ENCODE results near the gene DHCR7. TPM values are rescaled to one million over a fixed set of nuclear protein-coding genes. Genes with fewer than 3 reads are reported as not detected.

Gene DHCR7
- total RNA-seq (2022) (185 and 211 TPM in 2 replicates), Bru-seq, nascent RNA (percentile 73 among the genes with signal in this experiment), BruChase-seq, experiment 1, labeled RNA remaining after a 6-hour chase (percentile 93 among the genes with signal in this experiment), BruChase-seq, experiment 2, labeled RNA remaining after a 2-hour chase (percentile 88 among the genes with signal in this experiment)
- long read RNA-seq, transcript DHCR7-201 (9 exons, 2,666 nt) = major isoform, 271 of 330 reads
- long read RNA-seq, partial matches to known transcripts = 16 of 330 reads
- long read RNA-seq, other reads (novel, unspliced or antisense) = 39 of 330 reads

GRCh38 chr11:71448257-71449171, at the start of gene DHCR7:
DHCR7 (minus strand) TSS chr11:71448393; CDS start chr11:71444952, 3,441 bp downstream.
- TF ChIP-seq, protein P1, sequence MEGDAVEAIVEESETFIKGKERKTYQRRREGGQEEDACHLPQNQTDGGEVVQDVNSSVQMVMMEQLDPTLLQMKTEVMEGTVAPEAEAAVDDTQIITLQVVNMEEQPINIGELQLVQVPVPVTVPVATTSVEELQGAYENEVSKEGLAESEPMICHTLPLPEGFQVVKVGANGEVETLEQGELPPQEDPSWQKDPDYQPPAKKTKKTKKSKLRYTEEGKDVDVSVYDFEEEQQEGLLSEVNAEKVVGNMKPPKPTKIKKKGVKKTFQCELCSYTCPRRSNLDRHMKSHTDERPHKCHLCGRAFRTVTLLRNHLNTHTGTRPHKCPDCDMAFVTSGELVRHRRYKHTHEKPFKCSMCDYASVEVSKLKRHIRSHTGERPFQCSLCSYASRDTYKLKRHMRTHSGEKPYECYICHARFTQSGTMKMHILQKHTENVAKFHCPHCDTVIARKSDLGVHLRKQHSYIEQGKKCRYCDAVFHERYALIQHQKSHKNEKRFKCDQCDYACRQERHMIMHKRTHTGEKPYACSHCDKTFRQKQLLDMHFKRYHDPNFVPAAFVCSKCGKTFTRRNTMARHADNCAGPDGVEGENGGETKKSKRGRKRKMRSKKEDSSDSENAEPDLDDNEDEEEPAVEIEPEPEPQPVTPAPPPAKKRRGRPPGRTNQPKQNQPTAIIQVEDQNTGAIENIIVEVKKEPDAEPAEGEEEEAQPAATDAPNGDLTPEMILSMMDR (IDR thresholded peaks at IDR 0.05; ENCODE audit: unreplicated experiment) = no peak
- intact Hi-C loops (cut with micrococcal nuclease; ENCODE audit: unreplicated experiment) = no loop called here
- no TSS peak for BruUV-seq (replicated peaks)

DNA sequence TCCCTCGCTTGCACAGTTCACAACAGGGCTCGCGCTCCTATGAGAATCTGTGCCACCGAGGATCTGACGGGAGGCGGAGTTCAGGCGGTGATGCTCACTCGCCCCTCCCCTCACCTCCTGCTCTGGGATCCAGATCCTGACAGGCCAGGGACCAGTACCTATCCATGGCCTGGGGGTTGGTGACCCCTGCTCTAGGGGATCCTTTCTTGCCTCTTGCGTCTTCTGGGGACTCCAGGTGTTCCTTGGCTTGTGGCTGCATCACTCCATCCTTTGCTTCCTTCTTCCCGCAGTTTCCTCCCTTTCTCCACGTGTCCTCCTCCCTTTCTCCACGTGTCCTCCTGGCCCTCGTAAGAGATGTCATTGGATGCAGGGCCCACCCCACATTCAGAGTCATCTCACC, 48.2 kb upstream of the DHCR7 start:
- Mint-ChIP-seq H3K36me3 (ENCODE audit: insufficient read depth, unreplicated experiment) (peaks cover 29% of the 10 kb centered on the region), H3K4me3 (ENCODE audit: low read depth, unreplicated experiment) (no peak overlapping the region), H3K4me1 (ENCODE audit: low read depth, unreplicated experiment) (peaks cover 9% of the 10 kb centered on the region), H3K9me3 (ENCODE audit: low read depth, unreplicated experiment) (no peaks in the 10 kb centered on the region), H3K27me3 (ENCODE audit: unreplicated experiment) (no peaks in the 10 kb centered on the region), H3K27ac (ENCODE audit: unreplicated experiment) (no peak overlapping the region)
- CTCF ChIA-PET = no interaction called here
- DNase-seq = no peak
- TF ChIP-seq, protein P1 (IDR thresholded peaks at IDR 0.05; ENCODE audit: unreplicated experiment) = no peak
- BruUV-seq (replicated peaks) = no TSS peak
- intact Hi-C loops (cut with micrococcal nuclease; ENCODE audit: unreplicated experiment) = no loop called here

More at GRCh38 chr11:71448257-71449171, at the start of gene DHCR7:
- peaks cover 68% of the 10 kb centered on the region for H3K36me3 Mint-ChIP-seq (ENCODE audit: insufficient read depth, unreplicated experiment)
- peak; percentile 98 for DNase-seq
- CTCF ChIA-PET = interaction anchor here (0.6 to 1.1 kb wide), 3 partner anchors 10 to 965 kb away, joined by 3 to 5 read pairs (median 3); no protein-coding TSS in a partner anchor
- peaks cover 38% of the 10 kb centered on the region for H3K4me1 Mint-ChIP-seq (ENCODE audit: low read depth, unreplicated experiment)
- H3K4me3 Mint-ChIP-seq (ENCODE audit: low read depth, unreplicated experiment) = peak within 1 kb of the TSS; percentile 91
- peak within 1 kb of the TSS; percentile 83 for H3K27ac Mint-ChIP-seq (ENCODE audit: unreplicated experiment)
- H3K27me3 Mint-ChIP-seq (ENCODE audit: unreplicated experiment) = no peaks in the 10 kb centered on the region
- H3K9me3 Mint-ChIP-seq (ENCODE audit: low read depth, unreplicated experiment) = no peaks in the 10 kb centered on the region

GRCh38 chr11:71495286-71496230, 47.4 kb upstream of the DHCR7 start:
- no peaks in the 10 kb centered on the region for H3K27me3 Mint-ChIP-seq (ENCODE audit: unreplicated experiment)
- TF ChIP-seq, protein P1 (IDR thresholded peaks at IDR 0.05; ENCODE audit: unreplicated experiment) = no peak
- no peak overlapping the region for H3K4me3 Mint-ChIP-seq (ENCODE audit: low read depth, unreplicated experiment)
- peaks cover 27% of the 10 kb centered on the region for H3K36me3 Mint-ChIP-seq (ENCODE audit: insufficient read depth, unreplicated experiment)
- intact Hi-C loops (cut with micrococcal nuclease; ENCODE audit: unreplicated experiment) = no loop called here
- no peaks in the 10 kb centered on the region for H3K9me3 Mint-ChIP-seq (ENCODE audit: low read depth, unreplicated experiment)
- no peak overlapping the region for H3K27ac Mint-ChIP-seq (ENCODE audit: unreplicated experiment)
- BruUV-seq (replicated peaks) = no TSS peak
- H3K4me1 Mint-ChIP-seq (ENCODE audit: low read depth, unreplicated experiment) = peaks cover 6% of the 10 kb centered on the region
- CTCF ChIA-PET = no interaction called here
- no peak for DNase-seq

GRCh38 chr11:71491940-71492339, 43.7 kb upstream of the DHCR7 start:
- no peaks in the 10 kb centered on the region for H3K27me3 Mint-ChIP-seq (ENCODE audit: unreplicated experiment)
- no peak for DNase-seq
- TF ChIP-seq, protein P1 (IDR thresholded peaks at IDR 0.05; ENCODE audit: unreplicated experiment) = no peak
- CTCF ChIA-PET = no interaction called here
- H3K27ac Mint-ChIP-seq (ENCODE audit: unreplicated experiment) = no peak overlapping the region
- BruUV-seq (replicated peaks) = no TSS peak
- peaks cover 32% of the 10 kb centered on the region for H3K36me3 Mint-ChIP-seq (ENCODE audit: insufficient read depth, unreplicated experiment)
- no peak overlapping the region for H3K4me3 Mint-ChIP-seq (ENCODE audit: low read depth, unreplicated experiment)
- H3K4me1 Mint-ChIP-seq (ENCODE audit: low read depth, unreplicated experiment) = peaks cover 12% of the 10 kb centered on the region
- no peaks in the 10 kb centered on the region for H3K9me3 Mint-ChIP-seq (ENCODE audit: low read depth, unreplicated experiment)
- intact Hi-C loops (cut with micrococcal nuclease; ENCODE audit: unreplicated experiment) = no loop called here
